Mammary epithelial cell (primary cell): ENCODE measurements around the gene UBL3.

Source experiments
- CTCF ChIP-seq, 2 donors: IDR thresholded peaks in 1 of 2; conservative IDR thresholded peaks in 1 of 2; 2 replicates each; pipeline ENCODE4 v1.5.1; 2011 to 2012; ENCODE audit warnings: inconsistent platforms in 2 of 2, low read length in 2 of 2, mild to moderate bottlenecking in 2 of 2, control low read depth in 1 of 2, low read depth in 1 of 2; ENCODE audit not compliant: insufficient read depth in 1 of 2; ENCODE audit errors: extremely low read depth in 1 of 2
- EZH2 ChIP-seq: IDR thresholded peaks from 2 replicates; pipeline ENCODE4 v1.6.1; 2012; ENCODE audit warnings: low read length, inconsistent platforms, borderline replicate concordance

GRCh38 chr13:29832761-29833298 lies 17.6 kb downstream of the UBL3 start:
- TF ChIP-seq CTCF (conservative IDR thresholded peaks at IDR 0.05 in 1 of 2, IDR thresholded peaks at IDR 0.05 in 1 of 2; ENCODE audit: extremely low read depth in 1 of 2, insufficient read depth in 1 of 2, low read depth in 1 of 2, low read length in 2 of 2), result no peak
- no peak for TF ChIP-seq EZH2
